Stimulated activated CD4-positive, alpha-beta T cell treated with anti-CD3 and anti-CD28 coated beads, Interleukin-4, amount 100 ng/mL, for 4 hours (primary cell): ENCODE measurements around the gene CRELD2.
A peak's percentile ranks its signal among the peaks of the same experiment; 100 is the strongest.

Source experiments
- DNase-seq, 2 experiments: peaks; one replicate each; pipeline ENCODE4 v3.0.0-alpha.2; 2020

CRELD2 gene, protein sequence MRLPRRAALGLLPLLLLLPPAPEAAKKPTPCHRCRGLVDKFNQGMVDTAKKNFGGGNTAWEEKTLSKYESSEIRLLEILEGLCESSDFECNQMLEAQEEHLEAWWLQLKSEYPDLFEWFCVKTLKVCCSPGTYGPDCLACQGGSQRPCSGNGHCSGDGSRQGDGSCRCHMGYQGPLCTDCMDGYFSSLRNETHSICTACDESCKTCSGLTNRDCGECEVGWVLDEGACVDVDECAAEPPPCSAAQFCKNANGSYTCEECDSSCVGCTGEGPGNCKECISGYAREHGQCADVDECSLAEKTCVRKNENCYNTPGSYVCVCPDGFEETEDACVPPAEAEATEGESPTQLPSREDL

GRCh38 chr22:49917974-49918910 is at the start of gene CRELD2, which contains the start of gene ALG12:
Gene CRELD2, plus strand, starts transcription at chr22:49918634. Its CDS starts 136 bp downstream, at chr22:49918770.
Gene ALG12, minus strand, starts transcription at chr22:49918438. Its CDS starts 4,673 bp downstream, at chr22:49913765.
- DNase-seq, result peak; percentile 97

- no peak for DNase-seq
These were observed 49.2 kb upstream of the CRELD2 start for GRCh38 chr22:49869086-49869830.

DNA sequence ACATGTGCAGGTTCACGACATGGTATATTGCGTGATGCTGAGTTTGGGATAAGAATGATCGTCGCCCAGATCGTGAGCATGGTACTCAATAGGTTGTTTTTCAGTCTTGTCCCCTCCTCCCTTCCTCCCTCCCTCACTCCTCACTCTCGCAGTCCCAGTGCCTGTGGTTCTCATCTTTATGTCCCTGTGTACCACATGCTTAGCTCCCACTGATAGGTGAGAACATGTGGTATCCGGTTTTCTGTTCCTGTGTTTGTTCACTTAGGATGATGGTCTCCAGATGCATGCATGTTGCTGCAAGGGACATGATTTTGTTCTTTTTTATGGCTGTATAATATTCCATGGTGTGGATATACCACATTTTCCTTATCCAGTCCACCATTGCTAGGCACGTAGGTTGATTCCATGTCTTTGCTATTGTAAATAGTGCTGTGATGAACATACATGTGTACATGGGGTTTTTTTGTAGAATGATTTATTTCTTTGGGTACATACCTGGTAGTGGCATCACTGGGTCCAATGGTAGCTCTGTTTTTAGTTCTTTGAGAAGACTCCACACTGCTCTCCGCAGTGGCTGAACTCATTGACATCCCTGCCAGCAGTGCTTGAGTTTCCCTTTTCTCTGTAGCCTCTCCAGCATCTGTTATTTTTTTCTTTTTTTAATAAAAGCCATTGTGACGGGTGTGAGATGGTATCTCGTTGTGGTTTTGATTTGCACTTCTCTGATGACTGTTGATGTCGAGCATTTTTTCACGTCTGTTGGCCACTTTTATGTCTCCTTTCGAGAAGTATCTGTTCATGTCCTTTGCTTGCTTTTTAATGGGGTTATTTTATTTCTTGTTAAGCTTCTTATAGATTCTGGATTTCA is 48.4 kb upstream of the CRELD2 start:
- DNase-seq, result no peak

GRCh38 chr22:49871482-49871881 is 47.0 kb upstream of the CRELD2 start:
- DNase-seq, result no peak

- no peak for DNase-seq
These were observed 46.1 kb upstream of the CRELD2 start for GRCh38 chr22:49872347-49872746.

- DNase-seq, result no peak
These were observed 45.0 kb upstream of the CRELD2 start for GRCh38 chr22:49873228-49873940.

DNA sequence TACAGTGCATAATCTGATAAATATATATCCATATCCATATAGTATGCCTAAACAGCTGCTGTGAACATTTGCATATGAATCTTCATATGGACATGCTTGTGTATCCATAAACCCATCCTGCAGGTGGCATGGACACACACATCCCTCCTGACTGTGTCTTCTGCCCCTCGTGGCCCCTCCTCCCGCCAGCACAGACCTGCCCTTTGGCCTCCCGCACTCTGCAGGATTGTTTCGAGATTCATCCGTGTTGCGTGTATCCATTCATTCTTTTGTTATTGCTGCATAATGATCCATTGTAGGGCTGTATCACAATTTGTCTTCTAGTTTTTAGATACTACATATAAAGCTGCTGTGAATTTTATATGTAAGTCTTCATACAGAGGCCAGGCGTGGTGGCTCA is 40.8 kb upstream of the CRELD2 start:
- DNase-seq, result no peak

DNA sequence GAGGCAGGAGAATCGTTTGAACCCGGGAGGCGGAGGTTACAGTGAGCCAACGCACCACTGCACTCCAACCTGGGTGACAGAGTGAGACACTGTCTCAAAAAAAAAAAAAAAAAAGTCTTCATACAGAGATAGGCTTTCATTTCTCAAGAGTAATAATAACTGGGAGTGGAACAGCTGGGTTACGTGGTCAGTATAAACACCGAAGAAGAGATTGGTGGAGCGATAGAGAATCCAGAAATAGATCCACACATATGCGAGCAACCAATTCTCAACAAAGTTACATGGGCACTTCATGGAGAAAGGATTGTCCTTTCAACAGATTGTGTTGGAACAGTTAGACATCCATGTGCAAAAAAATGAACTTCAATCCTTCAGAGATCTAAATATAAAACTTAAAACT is 40.2 kb upstream of the CRELD2 start:
- no peak for DNase-seq

DNA sequence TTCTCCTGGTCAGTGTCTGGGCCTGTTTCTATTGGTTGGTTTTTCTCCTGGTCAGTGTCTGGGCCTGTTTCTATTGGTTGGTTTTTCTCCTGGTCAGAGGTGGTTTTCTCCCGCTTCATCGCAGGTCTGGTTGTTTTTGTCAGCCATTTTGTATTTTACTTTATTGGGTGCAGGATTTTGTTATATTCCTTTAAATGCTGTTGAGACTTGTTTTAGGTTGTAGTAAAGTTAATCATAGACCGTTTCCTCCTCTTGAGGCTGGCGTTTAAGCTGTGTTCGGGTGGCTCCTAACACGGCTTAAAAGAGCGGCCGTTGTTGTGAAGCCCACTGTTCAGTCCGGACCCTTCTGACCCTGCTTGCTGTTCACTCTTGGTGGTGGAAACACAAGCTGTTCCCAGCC is 38.6 kb upstream of the CRELD2 start:
- no peak for DNase-seq

DNA sequence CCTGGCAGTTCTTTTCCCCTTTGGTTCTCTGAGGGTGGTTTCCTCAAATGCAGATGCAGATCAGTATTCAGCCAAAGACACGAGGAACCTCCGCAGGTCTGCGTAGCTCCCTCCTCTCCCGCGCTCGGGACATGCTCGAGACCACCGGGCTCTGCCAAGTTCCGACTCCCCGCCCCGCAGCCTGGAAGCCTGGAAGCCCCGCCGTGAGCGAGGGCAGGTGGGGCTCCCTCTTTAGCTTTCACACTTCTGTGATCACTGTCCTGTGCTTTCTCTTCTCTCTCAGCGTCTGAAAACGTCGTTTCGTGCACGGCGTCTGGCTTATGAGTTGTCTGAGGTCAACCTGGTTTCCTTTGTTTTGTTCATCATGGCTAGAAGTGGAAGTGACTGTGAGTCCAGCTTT is 38.2 kb upstream of the CRELD2 start:
- no peak for DNase-seq

DNA sequence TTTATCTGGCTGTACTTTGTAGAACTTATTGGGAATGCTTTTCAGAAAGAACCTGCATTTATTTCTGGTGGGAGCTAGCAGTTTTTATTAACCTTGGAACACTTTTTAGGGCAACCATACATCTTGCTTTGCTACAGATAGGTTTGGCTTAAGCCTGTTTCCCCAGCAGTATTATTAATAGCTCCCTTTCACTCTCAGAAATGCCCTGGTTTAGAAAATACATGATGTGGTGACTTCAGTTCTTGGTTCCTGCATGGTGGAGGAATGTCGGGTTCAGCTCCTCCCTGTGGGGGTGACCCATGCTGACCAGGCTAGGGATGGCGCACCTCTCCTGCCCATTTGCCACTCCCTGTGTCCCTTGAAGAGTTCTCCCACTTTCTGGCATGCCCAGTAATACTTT is 36.6 kb upstream of the CRELD2 start:
- DNase-seq, result no peak

- no peak for DNase-seq
These were observed 35.7 kb upstream of the CRELD2 start for GRCh38 chr22:49882519-49883293.

DNA sequence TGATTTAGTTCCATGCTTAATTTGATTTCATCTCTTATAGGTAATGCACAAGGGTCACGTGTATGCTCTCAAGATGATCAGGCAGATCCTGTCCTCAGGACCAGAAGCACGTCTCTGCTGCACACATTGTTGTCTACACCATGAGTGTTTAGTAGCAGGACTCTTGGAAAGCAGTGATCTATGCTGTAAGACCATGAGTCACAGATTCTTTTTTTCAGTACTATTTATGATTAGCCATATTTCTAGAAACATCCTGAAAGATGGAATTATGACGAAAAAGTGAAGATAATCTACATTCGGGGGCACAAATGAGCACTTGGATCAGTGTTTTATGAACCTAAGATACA is 35.2 kb upstream of the CRELD2 start:
- no peak for DNase-seq

GRCh38 chr22:49884075-49884474 is 34.4 kb upstream of the CRELD2 start:
- no peak for DNase-seq

GRCh38 chr22:49884503-49885260 is 33.8 kb upstream of the CRELD2 start:
- DNase-seq, result no peak

DNA sequence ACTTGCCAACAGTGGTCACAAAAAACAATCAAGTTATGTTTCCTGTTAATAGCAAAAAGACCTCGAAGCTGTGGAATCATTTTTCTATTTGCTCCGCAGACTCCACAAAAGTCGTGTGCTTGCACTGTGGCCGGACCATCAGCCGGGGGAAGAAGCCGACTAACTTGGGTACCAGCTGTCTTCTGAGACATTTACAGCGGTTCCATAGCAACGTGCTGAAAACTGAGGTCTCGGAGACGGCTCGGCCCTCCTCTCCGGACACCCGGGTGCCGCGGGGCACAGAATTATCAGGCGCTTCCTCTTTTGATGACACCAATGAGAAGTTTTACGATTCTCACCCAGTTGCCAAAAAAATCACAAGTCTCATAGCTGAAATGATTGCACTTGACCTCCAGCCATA is 33.2 kb upstream of the CRELD2 start:
- no peak for DNase-seq

- DNase-seq, result no peak
These were observed 32.6 kb upstream of the CRELD2 start for GRCh38 chr22:49885881-49886280.

DNA sequence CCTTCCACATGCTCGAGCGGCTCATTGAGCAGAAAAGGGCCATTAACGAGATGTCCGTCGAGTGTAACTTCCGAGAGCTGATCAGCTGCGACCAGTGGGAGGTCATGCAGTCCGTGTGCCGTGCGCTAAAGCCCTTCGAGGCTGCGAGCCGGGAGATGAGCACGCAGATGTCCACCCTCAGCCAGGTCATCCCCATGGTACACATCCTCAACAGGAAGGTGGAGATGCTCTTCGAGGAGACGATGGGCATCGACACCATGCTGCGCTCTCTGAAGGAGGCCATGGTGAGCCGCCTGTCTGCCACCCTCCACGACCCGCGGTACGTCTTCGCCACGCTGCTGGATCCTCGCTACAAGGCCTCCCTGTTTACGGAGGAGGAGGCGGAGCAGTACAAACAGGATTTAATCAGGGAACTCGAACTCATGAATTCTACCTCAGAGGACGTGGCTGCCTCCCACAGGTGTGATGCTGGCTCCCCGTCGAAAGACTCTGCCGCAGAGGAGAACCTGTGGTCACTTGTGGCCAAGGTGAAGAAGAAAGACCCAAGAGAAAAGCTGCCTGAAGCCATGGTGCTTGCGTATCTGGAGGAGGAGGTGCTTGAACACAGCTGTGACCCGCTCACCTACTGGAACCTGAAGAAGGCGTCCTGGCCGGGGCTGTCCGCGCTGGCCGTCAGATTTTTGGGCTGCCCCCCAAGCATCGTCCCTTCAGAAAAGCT is 31.9 kb upstream of the CRELD2 start:
- no peak for DNase-seq

GRCh38 chr22:49887064-49887451 is 31.4 kb upstream of the CRELD2 start:
- DNase-seq, result no peak
